K562 (cell line): ENCODE data around the gene IPO13. TPM values are rescaled to one million over a fixed set of nuclear protein-coding genes. Genes with fewer than 3 reads are reported as not detected.

Experiments used
- HNRNPUL1 ChIP-seq: fragments of 200-400 bp; formaldehyde crosslinking; IDR thresholded peaks from 2 replicates; pipeline ENCODE4 v1.6.1; 2017; ENCODE audit warnings: low read length
- NCOA4 ChIP-seq: fragments of 450-650 bp; IDR thresholded peaks from 2 replicates; pipeline ENCODE4 v1.6.1; 2018; ENCODE audit warnings: mild to moderate bottlenecking; ENCODE audit not compliant: partially characterized antibody
- ZBTB40 ChIP-seq, 2 experiments: fragments of 450-650 bp in 1 of 2; sonication (generic) in 1 of 2; formaldehyde crosslinking in 1 of 2; IDR thresholded peaks; 2 replicates each; pipeline versions ENCODE4 v1.7.1 to v1.9.0; 2016 to 2022; ENCODE audit warnings: inconsistent platforms in 1 of 2, mild to moderate bottlenecking in 1 of 2, missing genetic modification reagents in 1 of 2
- ZNF407 ChIP-seq: fragments of 450-650 bp; IDR thresholded peaks from 2 replicates; pipeline ENCODE4 v1.6.1; 2016; ENCODE audit warnings: low read depth
- polyA plus RNA-seq, 8 experiments: library from polyadenylated mRNA; depleted of rRNA in 4 of 8; stranded (reverse) in 5 of 8; unstranded in 3 of 8; fragments of >200 nt; fragmentation: Nextera tagmentation in 2 of 8; fragmentation: Illumina TruSeq in 1 of 8; extraction: Ambion mirVana in 2 of 8; extraction: Trizol in 1 of 8; gene quantifications; 2 replicates each; pipeline versions ENCODE4 v1.2.1 to v1.2.3, GENCODE V29; 2011 to 2014; ENCODE audit warnings: inconsistent platforms in 1 of 8, missing spikeins in 1 of 8
- total RNA-seq, 7 experiments: library from RNA; depleted of rRNA in 6 of 7; stranded (reverse); fragments of >200 nt in 6 of 7; fragmentation: Illumina TruSeq in 2 of 7; extraction: Trizol in 2 of 7; gene quantifications; 2 replicates each; pipeline versions ENCODE4 v1.2.1 to v1.2.3, GENCODE V29; 2011 to 2021; ENCODE audit warnings: low replicate concordance in 1 of 7
- TF ChIP-seq, protein P1 (sequence below), 2 experiments: fragments of 450-650 bp in 1 of 2; sonication (generic) in 1 of 2; formaldehyde crosslinking in 1 of 2; IDR thresholded peaks in 1 of 2; conservative IDR thresholded peaks in 1 of 2; 2 replicates each; pipeline versions ENCODE4 v1.6.1 to v1.8.1; 2016 to 2023; ENCODE audit warnings: mild to moderate bottlenecking in 2 of 2, moderate library complexity in 2 of 2, inconsistent platforms in 1 of 2, missing genetic modification reagents in 1 of 2

The IPO13 gene
- total and polyA plus RNA-seq, 9 of the 15 experiments (the other 6 are each of a cell fraction or from before 2014, with no cell fraction given) = 7.0 to 30.8 (median 16.2) TPM

GRCh38 chr1:43991476-43992231 lies 44.9 kb downstream of the IPO13 start, which contains the start of gene CCDC24 (continued):
- TF ChIP-seq, protein P1, sequence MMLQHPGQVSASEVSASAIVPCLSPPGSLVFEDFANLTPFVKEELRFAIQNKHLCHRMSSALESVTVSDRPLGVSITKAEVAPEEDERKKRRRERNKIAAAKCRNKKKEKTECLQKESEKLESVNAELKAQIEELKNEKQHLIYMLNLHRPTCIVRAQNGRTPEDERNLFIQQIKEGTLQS (IDR thresholded peaks at IDR 0.05) = no peak
- TF ChIP-seq, protein P1 (CRISPR knock-in tag; conservative IDR thresholded peaks at IDR 0.05) = 0 out of 2 replicates have a peak, but pooled peaks have one; percentile 46
- no peak for TF ChIP-seq NCOA4
- no peak for TF ChIP-seq HNRNPUL1
- TF ChIP-seq ZNF407 = peak; percentile 86
- peak; percentile 67; the same call in 1 of the 2 replicates for TF ChIP-seq ZBTB40 (IDR thresholded peaks at IDR 0.05)
- TF ChIP-seq ZBTB40 (CRISPR knock-in tag; IDR thresholded peaks at IDR 0.05) = no peak
